DOHH2 (cell line): ENCODE results near the gene KCNK5.

Experiments
- H3F3A ChIP-seq: fragments of 200-600 bp; sonication (generic), shearing (Covaris generic); 2 replicates; pipeline ENCODE4 v1.6.0; 2016; ENCODE audit warnings: antibody characterized with exemption, mild to moderate bottlenecking; ENCODE audit not compliant: control insufficient read depth, insufficient read depth
- H3K27ac ChIP-seq: fragments of 200-600 bp; sonication (generic); 2 replicates; pipeline ENCODE4 v1.5.1; 2014; ENCODE audit warnings: low read depth, mild to moderate bottlenecking, low read length, moderate library complexity
- H3K27me3 ChIP-seq: fragments of 200-600 bp; sonication (generic); 2 replicates; pipeline ENCODE4 v1.6.1; 2014; ENCODE audit warnings: mild to moderate bottlenecking, low read length, mixed read lengths; ENCODE audit not compliant: control insufficient read depth
- H3K36me3 ChIP-seq: fragments of 200-600 bp; sonication (generic); 2 replicates; pipeline ENCODE4 v1.6.1; 2014; ENCODE audit warnings: mild to moderate bottlenecking, low read length, moderate library complexity, mixed read lengths; ENCODE audit not compliant: control insufficient read depth
- H3K4me1 ChIP-seq: fragments of 200-600 bp; sonication (generic); 2 replicates; pipeline ENCODE4 v1.6.1; 2014; ENCODE audit warnings: mild to moderate bottlenecking, low read length, mixed read lengths; ENCODE audit not compliant: control insufficient read depth
- H3K4me2 ChIP-seq: fragments of 200-600 bp; sonication (generic); 2 replicates; pipeline ENCODE4 v1.6.0; 2014; ENCODE audit warnings: mild to moderate bottlenecking, low read length, moderate library complexity
- H3K4me3 ChIP-seq: fragments of 200-600 bp; sonication (generic); 2 replicates; pipeline ENCODE4 v1.5.1; 2014; ENCODE audit warnings: mild to moderate bottlenecking, low read length, mixed read lengths
- H3K79me2 ChIP-seq: fragments of 200-600 bp; sonication (generic); 2 replicates; pipeline ENCODE4 v1.6.1; 2014; ENCODE audit warnings: mild to moderate bottlenecking, low read length, mixed read lengths; ENCODE audit not compliant: control insufficient read depth
- H3K9me2 ChIP-seq: fragments of 200-600 bp; sonication (generic); replicated peaks from 2 replicates; pipeline ENCODE4 v1.6.1; 2014; ENCODE audit warnings: mild to moderate bottlenecking, low read length, mixed read lengths; ENCODE audit not compliant: control insufficient read depth
- H3K9me3 ChIP-seq: fragments of 200-600 bp; sonication (generic); 2 replicates; pipeline ENCODE4 v1.6.1; 2014; ENCODE audit warnings: antibody characterized with exemption, low read length, mixed read lengths; ENCODE audit not compliant: control insufficient read depth, insufficient read depth
- H4K20me1 ChIP-seq: fragments of 200-600 bp; sonication (generic); 2 replicates; pipeline ENCODE4 v1.6.0; 2014; ENCODE audit warnings: low read depth, mild to moderate bottlenecking, antibody characterized with exemption, low read length, moderate library complexity; ENCODE audit not compliant: control insufficient read depth, insufficient read depth
- EZH2phosphoT487 ChIP-seq: fragments of 200-600 bp; sonication (generic); IDR thresholded peaks from 2 replicates; pipeline ENCODE4 v1.6.1; 2017; ENCODE audit warnings: borderline replicate concordance, mild to moderate bottlenecking, antibody characterized with exemption, low read length, moderate library complexity, mixed read lengths
- TF ChIP-seq, protein P1 (sequence below): fragments of 200-600 bp; sonication (generic); IDR thresholded peaks from one replicate; pipeline ENCODE4 v1.5.1; 2014; ENCODE audit warnings: antibody characterized with exemption, mild to moderate bottlenecking, low read depth, low read length; ENCODE audit not compliant: poor library complexity, severe bottlenecking

The KCNK5 gene

DNA sequence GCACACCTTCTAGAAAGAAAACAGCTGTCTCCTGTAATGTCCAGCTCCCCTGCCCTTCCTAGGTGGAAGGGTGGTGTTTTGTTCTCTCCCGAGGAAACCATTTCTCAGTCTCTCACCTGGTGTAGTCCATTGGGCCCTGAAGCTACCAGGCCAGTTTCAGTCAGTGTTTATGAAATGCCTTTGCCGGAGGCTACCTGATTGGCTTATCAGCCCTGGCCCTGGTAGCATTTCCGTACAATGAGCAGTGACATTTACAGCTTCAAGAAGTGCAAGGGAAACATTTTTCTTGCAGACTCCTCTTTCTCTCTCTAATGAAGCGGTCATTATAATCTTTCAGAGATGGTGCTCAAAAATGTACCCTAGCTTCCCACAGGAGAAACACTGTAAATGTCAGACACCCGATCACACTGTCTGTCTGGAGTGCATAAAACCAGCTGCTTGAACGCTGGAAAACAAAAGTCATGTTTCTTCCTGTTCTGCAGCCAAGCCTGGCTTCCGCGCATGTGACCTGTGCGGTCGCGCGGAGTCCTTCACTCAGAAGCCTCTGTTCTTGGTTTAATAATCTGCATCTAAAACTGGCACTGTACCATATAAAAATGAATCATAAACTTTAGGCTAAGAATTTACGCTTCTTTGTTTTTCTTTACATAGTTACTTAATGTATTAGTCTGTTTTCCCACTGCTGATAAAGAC lies 85.9 kb downstream of the KCNK5 start:
- H3K79me2 ChIP-seq, result no peaks in the 10 kb centered on the region
- H3K4me2 ChIP-seq, result no peak overlapping the region
- no peaks in the 10 kb centered on the region for H3K36me3 ChIP-seq
- no peaks in the 10 kb centered on the region for H3K4me1 ChIP-seq
- no peaks in the 10 kb centered on the region for H3K9me3 ChIP-seq
- no peak overlapping the region for H3K27ac ChIP-seq
- TF ChIP-seq EZH2phosphoT487, result no peak
- TF ChIP-seq, protein P1, sequence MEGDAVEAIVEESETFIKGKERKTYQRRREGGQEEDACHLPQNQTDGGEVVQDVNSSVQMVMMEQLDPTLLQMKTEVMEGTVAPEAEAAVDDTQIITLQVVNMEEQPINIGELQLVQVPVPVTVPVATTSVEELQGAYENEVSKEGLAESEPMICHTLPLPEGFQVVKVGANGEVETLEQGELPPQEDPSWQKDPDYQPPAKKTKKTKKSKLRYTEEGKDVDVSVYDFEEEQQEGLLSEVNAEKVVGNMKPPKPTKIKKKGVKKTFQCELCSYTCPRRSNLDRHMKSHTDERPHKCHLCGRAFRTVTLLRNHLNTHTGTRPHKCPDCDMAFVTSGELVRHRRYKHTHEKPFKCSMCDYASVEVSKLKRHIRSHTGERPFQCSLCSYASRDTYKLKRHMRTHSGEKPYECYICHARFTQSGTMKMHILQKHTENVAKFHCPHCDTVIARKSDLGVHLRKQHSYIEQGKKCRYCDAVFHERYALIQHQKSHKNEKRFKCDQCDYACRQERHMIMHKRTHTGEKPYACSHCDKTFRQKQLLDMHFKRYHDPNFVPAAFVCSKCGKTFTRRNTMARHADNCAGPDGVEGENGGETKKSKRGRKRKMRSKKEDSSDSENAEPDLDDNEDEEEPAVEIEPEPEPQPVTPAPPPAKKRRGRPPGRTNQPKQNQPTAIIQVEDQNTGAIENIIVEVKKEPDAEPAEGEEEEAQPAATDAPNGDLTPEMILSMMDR, result no peak
- H3K9me2 ChIP-seq, result no peaks in the 10 kb centered on the region
- no peaks in the 10 kb centered on the region for H4K20me1 ChIP-seq
- H3K4me3 ChIP-seq, result no peak overlapping the region
- no peaks in the 10 kb centered on the region for H3F3A ChIP-seq
- H3K27me3 ChIP-seq, result peaks cover 3% of the 10 kb centered on the region; the same call in 1 of the 2 replicates

DNA sequence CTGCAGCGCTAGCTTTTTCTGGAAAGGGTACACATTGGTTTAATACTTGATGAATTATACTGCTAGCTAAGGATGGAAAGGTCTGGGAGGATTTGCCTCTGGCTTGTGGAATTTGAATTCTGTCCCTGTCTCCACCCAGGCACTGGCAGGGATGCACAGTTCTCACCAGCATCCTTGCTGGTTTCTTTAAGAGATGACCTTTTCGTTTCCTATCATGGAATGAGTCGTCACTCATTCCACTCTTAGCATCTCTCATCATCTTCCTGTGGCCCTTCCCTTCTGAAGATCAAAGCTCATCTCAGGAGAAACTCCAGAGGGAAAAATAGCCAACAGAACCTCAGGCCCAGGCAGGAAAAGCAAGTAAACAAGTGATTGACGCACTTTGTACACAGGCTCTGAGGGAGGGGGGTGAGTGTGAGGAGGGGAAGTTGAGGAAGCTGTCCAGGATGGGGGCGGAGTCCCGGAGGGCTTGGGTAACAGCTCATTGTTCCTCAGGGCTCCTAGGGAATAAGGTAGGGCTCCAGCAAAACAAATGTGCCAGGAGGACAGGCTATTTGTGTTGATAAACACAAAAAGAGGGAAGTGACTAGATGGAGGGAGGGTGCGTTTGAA lies 88.6 kb downstream of the KCNK5 start:
- no peak overlapping the region for H3K27ac ChIP-seq
- no peaks in the 10 kb centered on the region for H3K4me1 ChIP-seq
- no peaks in the 10 kb centered on the region for H3K36me3 ChIP-seq
- H3F3A ChIP-seq, result no peaks in the 10 kb centered on the region
- H3K9me3 ChIP-seq, result no peaks in the 10 kb centered on the region
- H3K27me3 ChIP-seq, result peaks cover 3% of the 10 kb centered on the region; the same call in 1 of the 2 replicates
- H4K20me1 ChIP-seq, result no peaks in the 10 kb centered on the region
- no peaks in the 10 kb centered on the region for H3K79me2 ChIP-seq
- H3K4me2 ChIP-seq, result no peak overlapping the region
- H3K4me3 ChIP-seq, result no peak overlapping the region
- no peak for TF ChIP-seq EZH2phosphoT487
- TF ChIP-seq, protein P1, result no peak
- H3K9me2 ChIP-seq, result no peaks in the 10 kb centered on the region
